KMS-11 (cell line): Measurements from ENCODE around the gene ASIP.

Source experiments
- H2AFZ ChIP-seq: fragments of 200-600 bp; sonication (generic); 2 replicates; pipeline ENCODE4 v1.6.1; 2016; ENCODE audit warnings: antibody characterized with exemption, mixed run types, low read depth
- H3K27ac ChIP-seq: fragments of 200-600 bp; sonication (generic); 2 replicates; pipeline ENCODE4 v1.6.1; 2016; ENCODE audit warnings: mild to moderate bottlenecking, mixed run types
- H3K27me3 ChIP-seq: fragments of 200-600 bp; sonication (generic); 2 replicates; pipeline ENCODE4 v1.6.1; 2017; ENCODE audit warnings: mild to moderate bottlenecking, low read depth, mixed run types, moderate library complexity; ENCODE audit not compliant: insufficient read depth
- H3K36me3 ChIP-seq: fragments of 200-600 bp; sonication (generic); 2 replicates; pipeline ENCODE4 v1.6.1; 2017; ENCODE audit warnings: mild to moderate bottlenecking, mixed run types; ENCODE audit not compliant: insufficient read depth
- H3K4me1 ChIP-seq: fragments of 200-600 bp; sonication (generic); 2 replicates; pipeline ENCODE4 v1.6.1; 2016; ENCODE audit warnings: mild to moderate bottlenecking, low read depth, mixed run types; ENCODE audit not compliant: poor library complexity, severe bottlenecking
- H3K4me2 ChIP-seq: fragments of 200-600 bp; sonication (generic); 2 replicates; pipeline ENCODE4 v1.7.0; 2016; ENCODE audit warnings: mild to moderate bottlenecking, mixed run types
- H3K4me3 ChIP-seq: fragments of 200-600 bp; sonication (generic); IDR thresholded peaks from 2 replicates; pipeline ENCODE4 v1.6.1; 2017; ENCODE audit warnings: low read depth, low read length, mixed read lengths; ENCODE audit not compliant: insufficient read depth
- H3K79me2 ChIP-seq: fragments of 200-600 bp; sonication (generic); 2 replicates; pipeline ENCODE4 v1.6.1; 2016; ENCODE audit warnings: low read depth, mixed run types; ENCODE audit not compliant: insufficient read depth
- H3K9ac ChIP-seq: fragments of 200-600 bp; sonication (generic); 2 replicates; pipeline ENCODE4 v1.6.1; 2016; ENCODE audit warnings: mild to moderate bottlenecking, mixed run types
- H4K20me1 ChIP-seq: fragments of 200-600 bp; sonication (generic); 2 replicates; pipeline ENCODE4 v1.6.1; 2016; ENCODE audit warnings: mild to moderate bottlenecking, mixed run types; ENCODE audit not compliant: insufficient read depth
- TF ChIP-seq, protein P1 (sequence below): fragments of 200-600 bp; sonication (generic); conservative IDR thresholded peaks from 2 replicates; pipeline ENCODE4 v1.6.1; 2017; ENCODE audit warnings: low read depth, mild to moderate bottlenecking, antibody characterized with exemption, low read length, moderate library complexity, mixed read lengths

The ASIP gene

DNA sequence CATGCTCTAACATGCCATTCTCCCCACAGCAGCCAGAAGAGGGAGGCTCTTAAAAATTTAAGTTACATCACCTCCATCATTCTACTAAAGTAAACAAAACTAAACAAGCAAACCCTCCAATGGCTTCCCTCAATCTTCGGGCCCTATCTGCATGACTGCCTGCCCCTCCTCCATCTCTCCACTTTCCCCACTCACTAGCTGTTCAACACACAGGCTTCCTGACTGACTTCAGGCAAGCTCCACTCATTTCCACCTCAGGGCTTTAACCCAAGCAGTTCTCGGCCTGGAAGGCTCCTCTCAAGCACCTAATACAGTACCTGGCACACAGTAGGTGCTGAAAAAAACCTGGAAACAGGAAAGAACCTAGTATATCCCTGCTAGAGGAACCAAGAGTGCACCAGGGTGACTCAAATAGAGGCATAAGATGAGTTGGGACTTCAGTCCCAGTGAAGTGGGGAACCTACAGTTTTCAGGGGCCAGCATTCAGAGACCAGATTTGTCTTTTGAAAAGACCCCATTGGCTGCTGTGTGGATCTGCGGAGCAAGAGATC lies 59.1 kb downstream of the ASIP start:
- peaks cover 3% of the 10 kb centered on the region; the same call in 1 of the 2 replicates for H3K36me3 ChIP-seq
- H3K4me1 ChIP-seq: peaks cover 27% of the 10 kb centered on the region
- no peak overlapping the region for H3K9ac ChIP-seq
- H3K27me3 ChIP-seq: no peaks in the 10 kb centered on the region
- no peaks in the 10 kb centered on the region for H4K20me1 ChIP-seq
- H3K27ac ChIP-seq: no peak overlapping the region
- H3K79me2 ChIP-seq: peaks cover 62% of the 10 kb centered on the region
- H3K4me2 ChIP-seq: peak overlapping the region; percentile 84; the same call in 1 of the 2 replicates
- no peak overlapping the region for H2AFZ ChIP-seq
- TF ChIP-seq, protein P1, sequence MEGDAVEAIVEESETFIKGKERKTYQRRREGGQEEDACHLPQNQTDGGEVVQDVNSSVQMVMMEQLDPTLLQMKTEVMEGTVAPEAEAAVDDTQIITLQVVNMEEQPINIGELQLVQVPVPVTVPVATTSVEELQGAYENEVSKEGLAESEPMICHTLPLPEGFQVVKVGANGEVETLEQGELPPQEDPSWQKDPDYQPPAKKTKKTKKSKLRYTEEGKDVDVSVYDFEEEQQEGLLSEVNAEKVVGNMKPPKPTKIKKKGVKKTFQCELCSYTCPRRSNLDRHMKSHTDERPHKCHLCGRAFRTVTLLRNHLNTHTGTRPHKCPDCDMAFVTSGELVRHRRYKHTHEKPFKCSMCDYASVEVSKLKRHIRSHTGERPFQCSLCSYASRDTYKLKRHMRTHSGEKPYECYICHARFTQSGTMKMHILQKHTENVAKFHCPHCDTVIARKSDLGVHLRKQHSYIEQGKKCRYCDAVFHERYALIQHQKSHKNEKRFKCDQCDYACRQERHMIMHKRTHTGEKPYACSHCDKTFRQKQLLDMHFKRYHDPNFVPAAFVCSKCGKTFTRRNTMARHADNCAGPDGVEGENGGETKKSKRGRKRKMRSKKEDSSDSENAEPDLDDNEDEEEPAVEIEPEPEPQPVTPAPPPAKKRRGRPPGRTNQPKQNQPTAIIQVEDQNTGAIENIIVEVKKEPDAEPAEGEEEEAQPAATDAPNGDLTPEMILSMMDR: no peak
- H3K4me3 ChIP-seq: no peak overlapping the region

DNA sequence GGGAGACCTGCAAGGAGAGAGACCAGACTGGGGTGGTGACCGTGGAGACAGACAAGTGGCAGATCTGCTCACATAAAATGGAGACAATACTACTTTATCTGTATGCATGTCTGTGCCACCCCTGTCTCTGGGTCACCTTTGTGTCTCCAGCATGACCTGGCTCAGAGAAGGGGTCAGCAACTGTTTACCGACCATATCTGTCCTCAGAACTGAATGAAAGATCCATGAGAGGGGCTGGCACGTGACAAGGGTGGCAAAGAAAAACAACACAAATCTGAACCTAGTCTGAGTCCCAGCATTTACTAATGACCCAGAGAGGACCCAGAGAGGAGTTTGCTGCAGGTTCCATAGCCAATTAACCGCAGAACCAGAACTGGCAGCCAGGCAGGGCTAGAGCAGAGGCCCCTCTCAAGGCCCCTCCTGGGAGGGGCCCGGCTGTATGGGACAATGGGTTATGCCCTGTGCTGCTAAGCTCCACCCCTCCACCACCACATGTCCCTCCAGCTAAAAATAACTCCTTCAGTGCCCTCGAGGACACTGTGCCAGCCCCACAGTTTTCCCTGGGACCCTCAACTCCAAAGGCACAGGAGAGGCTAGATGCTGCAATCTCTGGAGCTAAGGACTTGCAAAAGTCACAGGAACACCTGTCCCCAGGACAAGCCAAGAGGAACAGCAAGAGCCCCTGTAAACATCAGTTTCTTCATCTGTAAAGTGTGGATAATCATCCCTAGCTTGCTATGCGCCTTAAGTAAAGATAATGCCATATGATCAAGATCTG lies 59.8 kb downstream of the ASIP start:
- Histone ChIP-seq H3K4me3 (peak overlapping the region; percentile 0), H3K4me1 (peaks cover 27% of the 10 kb centered on the region), H3K27me3 (no peaks in the 10 kb centered on the region), H3K9ac (no peak overlapping the region; the same call in 1 of the 2 replicates), H3K4me2 (peak overlapping the region; percentile 84), H3K27ac (no peak overlapping the region), H4K20me1 (no peaks in the 10 kb centered on the region), H3K79me2 (peaks cover 57% of the 10 kb centered on the region), H2AFZ (no peak overlapping the region), H3K36me3 (peaks cover 2% of the 10 kb centered on the region; the same call in 1 of the 2 replicates)
- TF ChIP-seq, protein P1: no peak

DNA sequence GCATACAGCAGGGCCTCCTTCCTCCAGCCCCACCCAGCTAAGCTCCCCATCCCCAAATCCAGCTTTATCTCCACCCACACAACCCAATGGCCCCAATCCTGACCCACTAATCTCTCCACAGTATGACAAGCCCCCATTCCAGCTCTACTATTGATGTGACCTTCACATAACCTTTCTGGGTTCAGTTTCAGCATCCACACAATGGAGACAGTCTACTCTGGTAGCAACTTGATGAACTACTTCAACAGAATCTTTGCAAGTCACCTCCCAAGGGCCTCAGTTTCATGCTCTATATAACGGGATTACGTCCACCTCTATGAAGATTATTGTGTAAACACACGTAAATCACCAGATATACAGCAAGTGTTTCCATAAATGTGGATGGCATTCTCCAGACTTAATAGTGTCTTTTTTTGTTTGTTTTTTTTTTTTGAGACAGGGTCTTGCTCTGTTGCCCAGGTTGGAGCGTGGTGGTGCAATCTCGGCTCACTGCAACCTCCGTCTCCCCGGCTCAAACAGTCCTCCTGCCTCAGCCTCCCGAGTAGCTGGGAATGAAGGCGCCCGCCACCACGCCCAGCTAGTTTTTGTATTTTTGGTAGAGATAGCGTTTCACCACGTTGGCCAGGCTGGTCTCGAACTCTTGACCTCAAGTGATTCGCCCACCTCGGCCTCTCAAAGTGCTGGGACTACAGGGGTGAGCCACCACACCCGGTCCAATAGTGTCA lies 60.5 kb downstream of the ASIP start:
- H4K20me1 ChIP-seq: no peaks in the 10 kb centered on the region
- H2AFZ ChIP-seq: no peak overlapping the region
- no peaks in the 10 kb centered on the region; the same call in 1 of the 2 replicates for H3K36me3 ChIP-seq
- peaks cover 49% of the 10 kb centered on the region for H3K79me2 ChIP-seq
- H3K27ac ChIP-seq: peak overlapping the region; percentile 79; the same call in 1 of the 2 replicates
- peaks cover 27% of the 10 kb centered on the region for H3K4me1 ChIP-seq
- H3K27me3 ChIP-seq: no peaks in the 10 kb centered on the region
- peak overlapping the region; percentile 84 for H3K4me2 ChIP-seq
- peak overlapping the region; percentile 97; the same call in 1 of the 2 replicates for H3K9ac ChIP-seq
- TF ChIP-seq, protein P1: no peak
- H3K4me3 ChIP-seq: peak overlapping the region; percentile 47

DNA sequence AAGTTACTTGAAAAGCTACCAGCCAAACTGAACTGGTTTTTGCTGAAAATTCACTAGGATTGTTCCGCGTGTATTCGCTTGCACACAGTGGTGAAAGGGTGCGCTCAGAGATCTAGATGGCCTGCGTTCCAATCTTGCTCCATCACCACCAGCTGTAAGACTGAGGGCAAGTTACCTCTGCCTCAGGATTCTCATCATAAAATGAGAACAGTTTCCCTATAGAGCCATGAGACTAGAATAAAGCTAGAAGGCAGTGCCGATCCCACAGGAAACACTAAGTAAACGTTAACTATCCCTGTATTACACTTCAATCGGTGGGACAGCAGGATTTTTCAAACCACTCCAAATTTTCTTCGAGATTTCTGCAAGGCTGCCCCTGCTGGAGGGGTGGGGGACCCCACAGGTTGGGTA lies 61.1 kb downstream of the ASIP start:
- H3K79me2 ChIP-seq: peaks cover 45% of the 10 kb centered on the region
- peaks cover 27% of the 10 kb centered on the region for H3K4me1 ChIP-seq
- H3K4me3 ChIP-seq: peak overlapping the region; percentile 47
- peak overlapping the region; percentile 97 for H3K9ac ChIP-seq
- no peaks in the 10 kb centered on the region for H4K20me1 ChIP-seq
- peak overlapping the region; percentile 83 for H2AFZ ChIP-seq
- no peaks in the 10 kb centered on the region; the same call in 1 of the 2 replicates for H3K36me3 ChIP-seq
- peak overlapping the region; percentile 79 for H3K27ac ChIP-seq
- H3K4me2 ChIP-seq: peak overlapping the region; percentile 84
- H3K27me3 ChIP-seq: no peaks in the 10 kb centered on the region
- TF ChIP-seq, protein P1: no peak; the same call in 1 of the 2 replicates
